WTC11 (cell line): ENCODE data around the gene SLC25A48. TPM values are rescaled to one million over a fixed set of nuclear protein-coding genes. Genes with fewer than 3 reads are reported as not detected.

Source experiments
- ATAC-seq: fragments of 200-7000 bp; cut with Tn5 transposase; 2 replicates; pipeline ENCODE4 v1.10.0; 2021; ENCODE audit warnings: mild to moderate bottlenecking, moderate library complexity
- CTCF ChIA-PET: fragments of 300-600 bp; sonication (Branson Sonifier 250); formaldehyde crosslinking; loops from one replicate; lab custom pipeline; 2021; ENCODE audit warnings: antibody characterized with exemption; lab: Charles Lee
- POLR2A ChIA-PET: fragments of 350-600 bp; sonication (Branson Sonifier 250); formaldehyde crosslinking; loops from one replicate; lab custom pipeline; 2021; ENCODE audit warnings: antibody characterized with exemption; lab: Charles Lee
- DNase-seq: peaks from one replicate; pipeline ENCODE4 v3.0.0; 2021; ENCODE audit warnings: low spot score
- H3K27ac Mint-ChIP-seq: 2 replicates; pipeline ENCODE4 v1.8.0; 2021; ENCODE audit warnings: mixed read lengths
- H3K27me3 Mint-ChIP-seq: 2 replicates; pipeline ENCODE4 v1.8.0; 2021; ENCODE audit warnings: low read depth, mild to moderate bottlenecking, moderate library complexity, mixed read lengths
- H3K36me3 Mint-ChIP-seq: 2 replicates; pipeline ENCODE4 v1.8.0; 2021; ENCODE audit warnings: mixed read lengths
- H3K4me1 Mint-ChIP-seq: 2 replicates; pipeline ENCODE4 v1.8.0; 2022; ENCODE audit warnings: mixed read lengths
- H3K4me3 Mint-ChIP-seq: 2 replicates; pipeline ENCODE4 v1.8.0; 2021; ENCODE audit warnings: mild to moderate bottlenecking, moderate library complexity, mixed read lengths
- H3K9me3 Mint-ChIP-seq: 2 replicates; pipeline ENCODE4 v1.8.0; 2021; ENCODE audit warnings: mixed read lengths
- AFF4 ChIP-seq: sonication (generic); formaldehyde crosslinking; IDR thresholded peaks from 2 replicates; pipeline ENCODE4 v1.8.1; 2023; ENCODE audit warnings: mild to moderate bottlenecking, missing genetic modification reagents, borderline replicate concordance
- ATF6 ChIP-seq: sonication (generic); formaldehyde crosslinking; IDR thresholded peaks from 2 replicates; pipeline ENCODE4 v1.8.1; 2023; ENCODE audit warnings: mild to moderate bottlenecking, missing genetic modification reagents
- CREB1 ChIP-seq: sonication (generic); formaldehyde crosslinking; IDR thresholded peaks from 2 replicates; pipeline ENCODE4 v1.8.0; 2023; ENCODE audit warnings: mild to moderate bottlenecking, missing genetic modification reagents
- EMX1 ChIP-seq: fragments of 250-450 bp; sonication (Bioruptor Pico); IDR thresholded peaks from 2 replicates; pipeline ENCODE4 v1.8.0; 2021; ENCODE audit warnings: mild to moderate bottlenecking
- HMGA2 ChIP-seq: fragments of 250-450 bp; sonication (Bioruptor Pico); IDR thresholded peaks from 2 replicates; pipeline ENCODE4 v1.4.0; 2021; ENCODE audit warnings: mild to moderate bottlenecking, moderate library complexity
- HMGXB4 ChIP-seq: sonication (generic); formaldehyde crosslinking; IDR thresholded peaks from 2 replicates; pipeline ENCODE4 v1.8.1; 2023; ENCODE audit warnings: mild to moderate bottlenecking, moderate library complexity, missing genetic modification reagents
- KAT7 ChIP-seq: sonication (generic); formaldehyde crosslinking; IDR thresholded peaks from 2 replicates; pipeline ENCODE4 v1.8.1; 2023; ENCODE audit warnings: missing genetic modification reagents, mild to moderate bottlenecking, borderline replicate concordance
- MAX ChIP-seq: sonication (generic); formaldehyde crosslinking; IDR thresholded peaks from 2 replicates; pipeline ENCODE4 v1.8.0; 2022; ENCODE audit warnings: mild to moderate bottlenecking, missing genetic modification reagents
- MXD4 ChIP-seq: fragments of 250-450 bp; sonication (Bioruptor Pico); IDR thresholded peaks from 2 replicates; pipeline ENCODE4 v1.8.0; 2021; ENCODE audit warnings: mild to moderate bottlenecking, moderate library complexity, borderline replicate concordance
- RELA ChIP-seq: sonication (generic); formaldehyde crosslinking; IDR thresholded peaks from 2 replicates; pipeline ENCODE4 v1.8.1; 2022; ENCODE audit warnings: missing genetic modification reagents, mild to moderate bottlenecking, borderline replicate concordance
- SP1 ChIP-seq: sonication (generic); formaldehyde crosslinking; conservative IDR thresholded peaks from 2 replicates; pipeline ENCODE4 v1.8.1; 2022; ENCODE audit warnings: missing genetic modification reagents
- TEAD1 ChIP-seq: sonication (generic); formaldehyde crosslinking; IDR thresholded peaks from 2 replicates; pipeline ENCODE4 v1.8.0; 2022; ENCODE audit warnings: mild to moderate bottlenecking, missing genetic modification reagents
- ZBTB21 ChIP-seq: sonication (generic); formaldehyde crosslinking; IDR thresholded peaks from 2 replicates; pipeline ENCODE4 v1.8.1; 2023; ENCODE audit warnings: mild to moderate bottlenecking, missing genetic modification reagents, borderline replicate concordance
- ZNF232 ChIP-seq: sonication (generic); formaldehyde crosslinking; IDR thresholded peaks from 2 replicates; pipeline ENCODE4 v1.8.0; 2022; ENCODE audit warnings: mild to moderate bottlenecking, missing genetic modification reagents
- ZNF396 ChIP-seq: fragments of 250-450 bp; sonication (Bioruptor Pico); IDR thresholded peaks from 2 replicates; pipeline ENCODE4 v1.8.0; 2021; ENCODE audit warnings: mild to moderate bottlenecking, moderate library complexity, borderline replicate concordance
- total RNA-seq: library from RNA; stranded (reverse); gene quantifications from 3 replicates; pipeline ENCODE4 v1.2.3, GENCODE V29; 2021
- TF ChIP-seq, protein P1 (sequence below): fragments of 250-450 bp; sonication (Bioruptor Pico); IDR thresholded peaks from 2 replicates; pipeline ENCODE4 v1.9.0; 2021; ENCODE audit warnings: moderate library complexity, mild to moderate bottlenecking, inconsistent platforms, borderline replicate concordance
- TF ChIP-seq, protein P2 (sequence below): sonication (generic); formaldehyde crosslinking; IDR thresholded peaks from 2 replicates; pipeline ENCODE4 v1.8.0; 2022; ENCODE audit warnings: mild to moderate bottlenecking, missing genetic modification reagents
- TF ChIP-seq, protein P3 (sequence below): sonication (generic); formaldehyde crosslinking; IDR thresholded peaks from 2 replicates; pipeline ENCODE4 v1.8.0; 2023; ENCODE audit warnings: mild to moderate bottlenecking, missing genetic modification reagents
- TF ChIP-seq, protein P4 (sequence below): sonication (generic); formaldehyde crosslinking; IDR thresholded peaks from 2 replicates; pipeline ENCODE4 v1.8.0; 2023; ENCODE audit warnings: missing genetic modification reagents, mild to moderate bottlenecking, borderline replicate concordance

SLC25A48 gene
- total RNA-seq, 1 experiment from 2014 or later: 1.1 TPM

GRCh38 chr5:135823881-135824280 is 10.6 kb upstream of the SLC25A48 start:
- H3K4me1 Mint-ChIP-seq: peaks cover 21% of the 10 kb centered on the region
- H3K27me3 Mint-ChIP-seq: peaks cover 2% of the 10 kb centered on the region; the same call in 1 of the 2 replicates
- no peaks in the 10 kb centered on the region for H3K36me3 Mint-ChIP-seq
- TF ChIP-seq MXD4 (CRISPR knock-in tag) (no peak), ZNF232 (no peak), CREB1 (CRISPR knock-in tag) (no peak), MAX (CRISPR knock-in tag) (no peak), ZBTB21 (CRISPR knock-in tag) (no peak), RELA (CRISPR knock-in tag) (no peak), EMX1 (no peak), AFF4 (no peak), ATF6 (no peak), SP1 (no peak), HMGA2 (no peak), TEAD1 (no peak), ZNF396 (CRISPR knock-in tag) (no peak), KAT7 (CRISPR knock-in tag) (no peak), HMGXB4 (CRISPR knock-in tag) (no peak)
- TF ChIP-seq, protein P1, sequence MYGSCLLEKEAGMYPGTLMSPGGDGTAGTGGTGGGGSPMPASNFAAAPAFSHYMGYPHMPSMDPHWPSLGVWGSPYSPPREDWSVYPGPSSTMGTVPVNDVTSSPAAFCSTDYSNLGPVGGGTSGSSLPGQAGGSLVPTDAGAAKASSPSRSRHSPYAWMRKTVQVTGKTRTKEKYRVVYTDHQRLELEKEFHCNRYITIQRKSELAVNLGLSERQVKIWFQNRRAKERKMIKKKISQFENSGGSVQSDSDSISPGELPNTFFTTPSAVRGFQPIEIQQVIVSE (CRISPR knock-in tag): no peak
- TF ChIP-seq, protein P2, sequence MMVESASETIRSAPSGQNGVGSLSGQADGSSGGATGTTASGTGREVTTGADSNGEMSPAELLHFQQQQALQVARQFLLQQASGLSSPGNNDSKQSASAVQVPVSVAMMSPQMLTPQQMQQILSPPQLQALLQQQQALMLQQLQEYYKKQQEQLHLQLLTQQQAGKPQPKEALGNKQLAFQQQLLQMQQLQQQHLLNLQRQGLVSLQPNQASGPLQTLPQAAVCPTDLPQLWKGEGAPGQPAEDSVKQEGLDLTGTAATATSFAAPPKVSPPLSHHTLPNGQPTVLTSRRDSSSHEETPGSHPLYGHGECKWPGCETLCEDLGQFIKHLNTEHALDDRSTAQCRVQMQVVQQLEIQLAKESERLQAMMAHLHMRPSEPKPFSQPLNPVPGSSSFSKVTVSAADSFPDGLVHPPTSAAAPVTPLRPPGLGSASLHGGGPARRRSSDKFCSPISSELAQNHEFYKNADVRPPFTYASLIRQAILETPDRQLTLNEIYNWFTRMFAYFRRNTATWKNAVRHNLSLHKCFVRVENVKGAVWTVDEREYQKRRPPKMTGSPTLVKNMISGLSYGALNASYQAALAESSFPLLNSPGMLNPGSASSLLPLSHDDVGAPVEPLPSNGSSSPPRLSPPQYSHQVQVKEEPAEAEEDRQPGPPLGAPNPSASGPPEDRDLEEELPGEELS (CRISPR knock-in tag): no peak
- TF ChIP-seq, protein P3, sequence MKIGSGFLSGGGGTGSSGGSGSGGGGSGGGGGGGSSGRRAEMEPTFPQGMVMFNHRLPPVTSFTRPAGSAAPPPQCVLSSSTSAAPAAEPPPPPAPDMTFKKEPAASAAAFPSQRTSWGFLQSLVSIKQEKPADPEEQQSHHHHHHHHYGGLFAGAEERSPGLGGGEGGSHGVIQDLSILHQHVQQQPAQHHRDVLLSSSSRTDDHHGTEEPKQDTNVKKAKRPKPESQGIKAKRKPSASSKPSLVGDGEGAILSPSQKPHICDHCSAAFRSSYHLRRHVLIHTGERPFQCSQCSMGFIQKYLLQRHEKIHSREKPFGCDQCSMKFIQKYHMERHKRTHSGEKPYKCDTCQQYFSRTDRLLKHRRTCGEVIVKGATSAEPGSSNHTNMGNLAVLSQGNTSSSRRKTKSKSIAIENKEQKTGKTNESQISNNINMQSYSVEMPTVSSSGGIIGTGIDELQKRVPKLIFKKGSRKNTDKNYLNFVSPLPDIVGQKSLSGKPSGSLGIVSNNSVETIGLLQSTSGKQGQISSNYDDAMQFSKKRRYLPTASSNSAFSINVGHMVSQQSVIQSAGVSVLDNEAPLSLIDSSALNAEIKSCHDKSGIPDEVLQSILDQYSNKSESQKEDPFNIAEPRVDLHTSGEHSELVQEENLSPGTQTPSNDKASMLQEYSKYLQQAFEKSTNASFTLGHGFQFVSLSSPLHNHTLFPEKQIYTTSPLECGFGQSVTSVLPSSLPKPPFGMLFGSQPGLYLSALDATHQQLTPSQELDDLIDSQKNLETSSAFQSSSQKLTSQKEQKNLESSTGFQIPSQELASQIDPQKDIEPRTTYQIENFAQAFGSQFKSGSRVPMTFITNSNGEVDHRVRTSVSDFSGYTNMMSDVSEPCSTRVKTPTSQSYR (CRISPR knock-in tag): no peak
- TF ChIP-seq, protein P4, sequence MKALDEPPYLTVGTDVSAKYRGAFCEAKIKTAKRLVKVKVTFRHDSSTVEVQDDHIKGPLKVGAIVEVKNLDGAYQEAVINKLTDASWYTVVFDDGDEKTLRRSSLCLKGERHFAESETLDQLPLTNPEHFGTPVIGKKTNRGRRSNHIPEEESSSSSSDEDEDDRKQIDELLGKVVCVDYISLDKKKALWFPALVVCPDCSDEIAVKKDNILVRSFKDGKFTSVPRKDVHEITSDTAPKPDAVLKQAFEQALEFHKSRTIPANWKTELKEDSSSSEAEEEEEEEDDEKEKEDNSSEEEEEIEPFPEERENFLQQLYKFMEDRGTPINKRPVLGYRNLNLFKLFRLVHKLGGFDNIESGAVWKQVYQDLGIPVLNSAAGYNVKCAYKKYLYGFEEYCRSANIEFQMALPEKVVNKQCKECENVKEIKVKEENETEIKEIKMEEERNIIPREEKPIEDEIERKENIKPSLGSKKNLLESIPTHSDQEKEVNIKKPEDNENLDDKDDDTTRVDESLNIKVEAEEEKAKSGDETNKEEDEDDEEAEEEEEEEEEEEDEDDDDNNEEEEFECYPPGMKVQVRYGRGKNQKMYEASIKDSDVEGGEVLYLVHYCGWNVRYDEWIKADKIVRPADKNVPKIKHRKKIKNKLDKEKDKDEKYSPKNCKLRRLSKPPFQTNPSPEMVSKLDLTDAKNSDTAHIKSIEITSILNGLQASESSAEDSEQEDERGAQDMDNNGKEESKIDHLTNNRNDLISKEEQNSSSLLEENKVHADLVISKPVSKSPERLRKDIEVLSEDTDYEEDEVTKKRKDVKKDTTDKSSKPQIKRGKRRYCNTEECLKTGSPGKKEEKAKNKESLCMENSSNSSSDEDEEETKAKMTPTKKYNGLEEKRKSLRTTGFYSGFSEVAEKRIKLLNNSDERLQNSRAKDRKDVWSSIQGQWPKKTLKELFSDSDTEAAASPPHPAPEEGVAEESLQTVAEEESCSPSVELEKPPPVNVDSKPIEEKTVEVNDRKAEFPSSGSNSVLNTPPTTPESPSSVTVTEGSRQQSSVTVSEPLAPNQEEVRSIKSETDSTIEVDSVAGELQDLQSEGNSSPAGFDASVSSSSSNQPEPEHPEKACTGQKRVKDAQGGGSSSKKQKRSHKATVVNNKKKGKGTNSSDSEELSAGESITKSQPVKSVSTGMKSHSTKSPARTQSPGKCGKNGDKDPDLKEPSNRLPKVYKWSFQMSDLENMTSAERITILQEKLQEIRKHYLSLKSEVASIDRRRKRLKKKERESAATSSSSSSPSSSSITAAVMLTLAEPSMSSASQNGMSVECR (CRISPR knock-in tag): no peak
- CTCF ChIA-PET: interaction anchor here (1.2 to 2.1 kb wide), 2 partner anchors 11 to 258 kb away, joined by 3 to 5 read pairs; partner anchors contain the start of gene SLC25A48
- peaks cover 14% of the 10 kb centered on the region for H3K9me3 Mint-ChIP-seq
- POLR2A ChIA-PET: no interaction called here
- DNase-seq: no peak
- no peak overlapping the region for H3K27ac Mint-ChIP-seq
- H3K4me3 Mint-ChIP-seq: no peak overlapping the region
- ATAC-seq: no peak
